SKM-1 treated with dmso at 0.1 percent for 144 hours (cell line): ENCODE data around the gene CMTM4.
"Not testable (repeated sequence)": the region's sequence is repeated elsewhere in the genome, so short reads cannot be mapped to it uniquely, and the experiment has no call there.

ENCODE experiments used
- DNase-seq: peaks from one replicate; lab custom pipeline; 2025; ENCODE audit not compliant: unreplicated experiment; lab: John Stamatoyannopoulos, UW

CMTM4 gene

DNA sequence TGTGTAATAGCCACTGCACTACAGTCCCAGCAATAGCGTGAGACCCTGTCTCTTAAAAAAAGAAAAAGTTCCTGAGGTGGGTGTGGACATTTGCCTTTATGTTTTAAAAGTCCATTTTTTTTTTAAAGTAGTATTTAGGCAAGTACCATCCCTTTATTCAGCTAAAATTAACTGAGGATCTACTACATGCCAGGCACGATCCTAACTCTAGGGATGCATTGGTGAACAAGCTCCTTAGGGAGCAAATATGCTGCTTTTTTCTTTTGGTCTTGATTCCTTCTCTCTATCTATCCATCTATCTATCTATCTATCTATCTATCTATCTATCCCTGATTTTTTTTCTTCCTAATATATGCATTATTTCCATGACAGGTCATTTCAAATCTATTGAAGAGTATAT, 47.4 kb downstream of the CMTM4 start:
- DNase-seq = no peak

DNA sequence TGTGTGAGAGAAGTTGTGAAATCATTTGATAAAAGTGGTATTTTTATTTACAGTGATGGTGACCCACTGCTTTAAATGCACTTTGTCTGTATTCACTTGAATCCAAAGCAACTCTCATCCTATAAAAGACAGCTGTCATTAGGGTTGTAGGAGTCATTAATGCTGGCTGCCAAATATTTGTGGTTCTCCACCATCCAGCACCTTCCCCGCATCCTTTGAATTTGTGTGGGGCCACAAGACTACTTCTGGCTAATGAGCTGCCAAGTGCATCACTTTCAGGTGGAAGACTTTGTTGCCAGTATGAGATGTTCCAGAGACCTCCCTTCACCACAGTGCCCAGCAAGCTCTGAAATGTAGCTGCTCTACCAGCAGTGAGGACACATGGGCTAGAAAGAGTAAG, 48.7 kb downstream of the CMTM4 start:
- DNase-seq = no peak

DNA sequence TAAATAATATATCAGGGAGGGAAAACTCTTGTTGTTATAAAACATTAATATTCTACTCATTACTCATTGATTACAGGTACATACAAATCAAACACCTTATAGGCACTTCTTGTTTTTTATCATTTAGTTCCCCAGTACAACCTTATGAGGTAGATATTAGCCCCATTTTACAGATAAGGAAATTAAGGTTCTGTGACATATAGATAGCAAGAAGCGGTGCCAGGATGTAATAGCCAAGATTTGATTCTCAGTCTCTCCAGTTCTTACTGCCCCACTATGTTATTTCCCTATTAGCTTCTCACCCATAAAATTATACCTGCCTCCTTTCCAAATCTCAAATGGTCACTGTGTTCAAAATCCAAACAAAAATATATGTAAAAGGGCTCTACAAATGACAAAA, 55.2 kb downstream of the CMTM4 start:
- no peak for DNase-seq

DNA sequence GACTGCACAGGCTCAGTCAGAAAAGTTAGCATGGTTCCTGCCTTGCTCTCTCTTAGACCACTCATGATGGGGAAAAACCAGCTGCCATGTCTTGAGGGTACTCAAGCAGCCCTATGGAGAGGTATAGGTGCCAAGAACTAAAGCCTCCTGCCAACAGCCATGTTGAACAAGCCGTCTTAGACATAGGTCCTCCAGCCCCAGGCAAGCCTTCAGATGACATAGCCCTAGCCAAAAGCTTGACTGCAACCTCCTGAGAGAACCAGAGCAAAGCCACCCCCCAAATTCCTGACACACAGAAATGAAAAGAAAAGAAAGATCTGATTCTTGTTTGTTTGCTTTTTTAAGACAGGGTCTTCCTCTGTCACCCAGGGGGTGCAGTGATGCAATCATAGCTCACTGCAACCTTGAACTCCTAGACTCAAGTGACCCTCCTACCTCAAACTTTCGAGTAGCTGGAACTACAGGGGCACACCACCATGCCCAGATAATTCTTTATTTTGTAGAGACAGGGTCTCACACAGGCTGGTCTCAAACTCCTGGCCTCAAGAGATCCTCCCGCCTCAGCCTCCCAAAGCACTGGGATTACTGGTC, 55.7 kb downstream of the CMTM4 start:
- DNase-seq = no peak

GRCh38 chr16:66639091-66639885, 57.3 kb downstream of the CMTM4 start:
- DNase-seq = no peak

DNA sequence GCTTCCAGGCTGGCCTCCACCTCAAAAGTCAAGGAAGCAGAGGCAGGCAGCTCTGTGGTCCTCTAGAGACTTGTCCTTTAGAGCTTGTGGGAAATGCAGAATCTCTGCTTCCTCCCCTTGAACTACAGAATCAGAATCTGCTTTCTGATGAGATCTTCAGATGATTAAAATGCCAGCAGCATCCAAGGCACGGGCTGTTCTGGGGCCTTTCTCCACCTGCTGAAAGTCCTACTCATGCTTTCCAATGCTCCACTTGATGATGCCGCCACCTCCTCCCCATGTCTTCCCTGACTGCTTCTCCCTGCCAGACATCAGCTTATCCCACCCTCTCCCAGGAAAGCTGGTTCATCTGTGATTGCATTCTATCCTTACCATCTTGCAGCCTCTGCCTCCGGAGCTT, 58.7 kb downstream of the CMTM4 start:
- DNase-seq = no peak

- no peak for DNase-seq
Observed at GRCh38 chr16:66636199-66636598, 60.3 kb downstream of the CMTM4 start.

- no peak for DNase-seq
Observed at GRCh38 chr16:66635406-66635805, 61.1 kb downstream of the CMTM4 start.

DNA sequence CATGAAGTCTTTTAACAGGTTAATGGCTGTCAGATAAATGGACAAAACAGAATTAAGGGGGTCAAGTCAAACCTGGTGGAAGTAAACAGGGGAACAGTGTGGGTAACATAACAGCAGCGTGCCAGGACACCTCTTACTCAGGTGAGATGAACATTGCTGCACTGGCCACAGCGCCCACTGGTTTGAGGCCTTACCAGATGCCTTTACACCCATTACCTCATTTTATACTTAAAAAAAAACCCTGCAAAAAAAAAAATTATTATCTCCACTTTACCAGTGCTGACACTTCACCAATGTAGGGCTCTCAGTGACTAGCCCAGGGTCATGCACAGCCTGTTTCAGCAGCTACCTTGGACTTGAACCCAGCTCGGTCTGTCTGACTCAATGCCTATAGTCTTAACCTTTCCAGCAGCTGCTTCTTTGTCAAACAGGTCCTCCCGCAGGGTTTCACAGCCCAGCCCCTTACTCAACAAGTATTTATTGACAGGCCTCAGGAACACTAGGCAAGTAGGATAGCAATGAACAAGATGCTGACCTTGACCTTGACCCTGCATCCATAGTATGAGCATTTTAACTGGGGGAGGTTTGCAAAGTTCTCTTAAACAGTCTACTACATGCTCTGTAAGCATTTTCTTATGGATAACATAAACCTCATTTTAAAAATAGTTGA, 61.9 kb downstream of the CMTM4 start:
- no peak for DNase-seq

GRCh38 chr16:66631558-66631957, 65.0 kb downstream of the CMTM4 start:
- DNase-seq = not testable (repeated sequence)

GRCh38 chr16:66630561-66631260, 65.8 kb downstream of the CMTM4 start:
- DNase-seq = not testable (repeated sequence)

DNA sequence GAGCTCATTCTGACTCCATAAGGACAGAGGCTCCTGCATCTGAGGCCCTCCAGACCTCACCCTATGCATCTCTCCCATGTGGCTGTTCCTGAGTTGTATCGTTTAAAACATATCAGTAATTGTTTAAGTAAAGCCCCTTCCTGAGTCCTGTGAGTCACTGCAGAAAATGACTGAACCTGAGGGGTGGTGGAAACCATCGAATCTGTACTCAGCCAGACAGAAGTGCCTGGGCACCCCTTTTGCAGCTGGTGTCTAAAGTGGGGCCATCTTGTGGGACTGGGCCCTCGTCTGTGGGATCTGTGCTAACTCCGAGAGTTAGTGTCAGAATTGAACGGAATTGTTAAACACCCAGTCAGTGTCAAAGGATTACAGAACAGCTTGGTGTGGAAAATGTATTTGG, 66.7 kb downstream of the CMTM4 start:
- DNase-seq = no peak

- not testable (repeated sequence) for DNase-seq
Observed at GRCh38 chr16:66627611-66628378, 68.7 kb downstream of the CMTM4 start.

- no peak for DNase-seq
Observed at GRCh38 chr16:66623755-66624154, 72.8 kb downstream of the CMTM4 start.

DNA sequence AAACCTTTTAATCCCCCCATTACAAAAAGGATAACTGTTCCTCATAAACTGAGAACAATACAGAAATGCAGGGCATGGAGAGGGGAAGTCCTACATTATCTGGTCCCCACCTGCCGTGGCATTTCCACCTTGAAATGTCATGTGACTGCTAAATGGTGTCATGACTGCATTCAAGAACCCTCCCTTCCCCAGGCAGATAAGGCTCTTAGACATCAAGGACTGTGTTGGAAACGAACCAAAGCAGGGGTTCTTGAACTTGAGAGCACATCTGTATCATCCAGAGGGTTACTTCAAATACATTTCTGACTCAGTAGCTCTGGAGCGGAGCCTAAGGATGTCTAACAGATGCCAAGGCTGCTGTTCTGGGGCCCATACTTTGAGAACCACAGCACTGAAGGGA, 73.7 kb downstream of the CMTM4 start:
- DNase-seq = no peak

DNA sequence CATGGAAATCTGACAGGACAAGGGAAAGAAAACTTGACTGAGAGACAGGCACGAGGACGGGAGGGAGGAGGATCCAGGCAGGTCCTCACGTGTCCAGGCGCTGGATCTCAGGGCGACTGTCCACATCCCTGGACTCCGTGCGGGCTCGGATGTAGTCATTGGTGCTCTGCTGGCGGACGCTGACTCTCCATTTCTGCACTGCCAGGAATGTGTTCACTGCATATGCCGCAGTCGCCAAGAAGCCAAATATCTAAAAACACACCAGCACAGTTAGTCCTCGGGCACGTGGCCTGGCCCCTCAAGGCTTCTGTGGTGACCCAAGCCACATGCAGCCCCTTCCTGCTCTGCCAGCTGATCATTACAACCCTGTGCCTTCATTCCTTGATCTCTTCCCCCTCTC, 74.6 kb downstream of the CMTM4 start:
- DNase-seq = no peak

DNA sequence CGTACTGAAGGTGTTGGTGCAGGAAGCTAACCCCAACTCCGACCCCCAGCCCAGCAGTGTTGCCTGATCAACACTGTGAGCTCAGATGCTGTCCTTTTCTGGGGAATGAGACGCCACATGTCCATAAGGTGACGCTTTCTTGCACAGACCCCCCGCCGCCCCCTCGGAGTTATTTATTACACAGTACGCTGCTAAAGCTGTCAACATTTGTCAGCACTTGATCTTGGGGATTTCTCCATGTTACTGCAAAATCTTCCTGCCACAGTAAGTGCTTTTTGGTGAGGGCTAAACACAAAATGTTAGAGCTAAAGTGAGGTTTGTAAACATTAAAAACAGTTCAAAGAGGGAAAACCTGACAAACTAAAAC, 76.1 kb downstream of the CMTM4 start:
- DNase-seq = no peak

DNA sequence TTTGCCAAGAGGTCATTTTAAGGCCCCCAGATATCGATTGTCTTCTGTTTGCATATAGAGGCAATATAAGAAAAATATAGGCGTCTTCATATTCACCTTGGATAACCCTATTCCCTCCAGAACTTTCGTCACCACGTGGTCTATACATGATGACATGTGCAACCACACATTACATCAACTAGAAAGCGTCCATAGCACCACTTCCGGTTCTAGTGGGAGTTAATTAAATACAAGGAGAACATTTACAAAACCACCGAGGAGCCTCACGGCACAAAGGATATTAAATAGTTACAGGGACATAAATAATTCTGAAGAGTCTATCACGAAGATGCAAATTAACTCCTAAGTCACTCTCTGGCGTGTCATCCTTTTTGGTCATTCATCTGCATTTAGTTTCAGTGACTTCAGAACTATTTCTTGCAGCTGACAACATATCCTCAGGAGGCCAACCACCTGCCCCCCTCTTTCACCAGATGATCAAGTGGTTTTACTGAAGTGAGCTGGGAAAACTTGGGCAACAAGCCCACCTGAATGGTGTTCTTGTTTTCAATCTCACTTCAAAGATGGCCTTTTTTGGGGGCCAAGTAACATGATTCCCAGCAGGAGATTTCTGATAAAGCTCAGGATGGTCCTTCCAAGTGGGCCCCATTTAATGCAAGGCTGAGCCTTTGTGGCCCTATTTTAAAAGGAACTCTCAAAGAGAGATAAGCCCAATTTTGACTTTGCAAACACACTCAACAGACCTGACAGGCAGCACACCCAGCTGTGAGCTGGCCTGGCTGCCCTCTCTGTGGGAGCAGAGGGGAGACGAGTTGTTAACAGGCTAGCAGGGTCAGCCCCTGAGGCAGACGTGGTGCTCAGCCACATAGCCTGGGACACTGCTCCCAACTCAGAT, 76.8 kb downstream of the CMTM4 start:
- peak; percentile 61 for DNase-seq

- no peak for DNase-seq
Observed at GRCh38 chr16:66618588-66619375, 77.8 kb downstream of the CMTM4 start.
